Activated CD4-positive, alpha-beta T cell treated with anti-CD3 and anti-CD28 coated beads, Interleukin-2, Interleukin-6, amounts not matched to agents 100 ng/mL and 50 ng/mL, durations not matched to agents 16 hours and 8 hours (primary cell): ENCODE data around the gene SAPCD2.
A peak's percentile ranks its signal among the peaks of the same experiment; 100 is the strongest.

Source experiments
- DNase-seq: peaks from one replicate; pipeline ENCODE4 v3.0.0-alpha.2; 2020

SAPCD2 gene

GRCh38 chr9:137080260-137081122, 10.1 kb upstream of the SAPCD2 start:
- DNase-seq = no peak

- no peak for DNase-seq
Observed at GRCh38 chr9:137079401-137079787, 9.0 kb upstream of the SAPCD2 start.

- DNase-seq = no peak
Observed at GRCh38 chr9:137078701-137079400, 8.5 kb upstream of the SAPCD2 start.

- DNase-seq = peak; percentile 56
Observed at GRCh38 chr9:137077758-137078693, 7.7 kb upstream of the SAPCD2 start.

GRCh38 chr9:137077010-137077747, 6.8 kb upstream of the SAPCD2 start, which contains the start of gene UAP1L1:
Gene UAP1L1, plus strand, starts transcription at chr9:137077517. Its CDS starts 16 bp downstream, at chr9:137077533.
- DNase-seq = peak; percentile 68

- DNase-seq = no peak
Observed at GRCh38 chr9:137076636-137077009, 6.3 kb upstream of the SAPCD2 start.

GRCh38 chr9:137075275-137075775, 5.0 kb upstream of the SAPCD2 start:
- no peak for DNase-seq

- DNase-seq = no peak
Observed at GRCh38 chr9:137074657-137075274, 4.4 kb upstream of the SAPCD2 start.

- DNase-seq = no peak
Observed at GRCh38 chr9:137073992-137074399, 3.6 kb upstream of the SAPCD2 start.

GRCh38 chr9:137071282-137071681, 925 bp upstream of the SAPCD2 start:
- no peak for DNase-seq

GRCh38 chr9:137070906-137071275, 534 bp upstream of the SAPCD2 start:
- DNase-seq = no peak

GRCh38 chr9:137069508-137070091, 757 bp downstream of the SAPCD2 start:
- no peak for DNase-seq

- DNase-seq = no peak
Observed at GRCh38 chr9:137068539-137069507, 1.5 kb downstream of the SAPCD2 start.

GRCh38 chr9:137067860-137068538, 2.4 kb downstream of the SAPCD2 start:
- DNase-seq = peak; percentile 94

GRCh38 chr9:137066096-137066861, 4.1 kb downstream of the SAPCD2 start:
- DNase-seq = no peak

GRCh38 chr9:137065336-137065967, 4.9 kb downstream of the SAPCD2 start:
- no peak for DNase-seq

GRCh38 chr9:137064880-137065164, 5.5 kb downstream of the SAPCD2 start:
- DNase-seq = no peak
